ENCODE measurements around the gene DNAJB8. TPM values are rescaled to one million over a fixed set of nuclear protein-coding genes. Genes with fewer than 3 reads are reported as not detected.

The DNAJB8 gene
- total RNA-seq, 1 experiment from 2014 or later: not detected

- DNase-seq (ENCODE audit: low spot score): no peak
Observed at GRCh38 chr3:128468285-128468790, 1.6 kb upstream of the DNAJB8 start.

GRCh38 chr3:128464702-128465101 lies 2.0 kb downstream of the DNAJB8 start:
- no peak for DNase-seq (ENCODE audit: low spot score)

- no peak for DNase-seq (ENCODE audit: low spot score)
Observed at GRCh38 chr3:128464188-128464587, 2.5 kb downstream of the DNAJB8 start.

- DNase-seq (ENCODE audit: low spot score): no peak
Observed at GRCh38 chr3:128463771-128464170, 2.9 kb downstream of the DNAJB8 start.

- DNase-seq (ENCODE audit: low spot score): no peak
Observed at GRCh38 chr3:128463354-128463753, 3.3 kb downstream of the DNAJB8 start.

GRCh38 chr3:128462931-128463330 lies 3.8 kb downstream of the DNAJB8 start:
- DNase-seq (ENCODE audit: low spot score): no peak

GRCh38 chr3:128462341-128462910 lies 4.3 kb downstream of the DNAJB8 start:
- DNase-seq (ENCODE audit: low spot score): no peak

GRCh38 chr3:128461731-128462130 lies 5.0 kb downstream of the DNAJB8 start:
- no peak for DNase-seq (ENCODE audit: low spot score)

GRCh38 chr3:128459461-128459820 lies 7.2 kb downstream of the DNAJB8 start:
- DNase-seq (ENCODE audit: low spot score): no peak

GRCh38 chr3:128458746-128459460 lies 7.8 kb downstream of the DNAJB8 start:
- DNase-seq (ENCODE audit: low spot score): no peak

GRCh38 chr3:128457937-128458336 lies 8.8 kb downstream of the DNAJB8 start:
- DNase-seq (ENCODE audit: low spot score): no peak

- DNase-seq (ENCODE audit: low spot score): no peak
Observed at GRCh38 chr3:128456776-128457715, 9.6 kb downstream of the DNAJB8 start.

- peak; percentile 21 for DNase-seq (ENCODE audit: low spot score)
Observed at GRCh38 chr3:128455786-128456748, 10.6 kb downstream of the DNAJB8 start.

GRCh38 chr3:128455116-128455515 lies 11.6 kb downstream of the DNAJB8 start:
- DNase-seq (ENCODE audit: low spot score): no peak

- DNase-seq (ENCODE audit: low spot score): no peak
Observed at GRCh38 chr3:128454310-128454618, 12.4 kb downstream of the DNAJB8 start.

GRCh38 chr3:128453501-128454309 lies 13.0 kb downstream of the DNAJB8 start:
- no peak for DNase-seq (ENCODE audit: low spot score)

GRCh38 chr3:128452678-128453275 lies 13.9 kb downstream of the DNAJB8 start:
- DNase-seq (ENCODE audit: low spot score): no peak

- DNase-seq (ENCODE audit: low spot score): no peak
Observed at GRCh38 chr3:128452120-128452519, 14.6 kb downstream of the DNAJB8 start.

- DNase-seq (ENCODE audit: low spot score): no peak
Observed at GRCh38 chr3:128449111-128449638, 17.5 kb downstream of the DNAJB8 start.

- no peak for DNase-seq (ENCODE audit: low spot score)
Observed at GRCh38 chr3:128448491-128448890, 18.2 kb downstream of the DNAJB8 start.
